DMS114 treated with DMSO at 0.1 percent for 48 hours (cell line): Measurements from ENCODE around the gene APC2.
"Not testable (repeated sequence)": the region's sequence is repeated elsewhere in the genome, so short reads cannot be mapped to it uniquely, and the experiment has no call there.

ENCODE experiments used
- DNase-seq: peaks from one replicate; lab custom pipeline; 2025; ENCODE audit not compliant: unreplicated experiment; lab: John Stamatoyannopoulos, UW

The APC2 gene

GRCh38 chr19:1507763-1508506, 58.0 kb downstream of the APC2 start:
- DNase-seq, result peak; percentile 60

- no peak for DNase-seq
Measured at GRCh38 chr19:1508507-1508856, 58.6 kb downstream of the APC2 start.

- DNase-seq, result no peak
Measured at GRCh38 chr19:1509602-1510441, 59.9 kb downstream of the APC2 start.

GRCh38 chr19:1510442-1510806, 60.5 kb downstream of the APC2 start:
- no peak for DNase-seq

GRCh38 chr19:1510807-1511206, 60.9 kb downstream of the APC2 start:
- DNase-seq, result no peak

GRCh38 chr19:1511318-1512317, 61.7 kb downstream of the APC2 start:
- DNase-seq, result no peak

GRCh38 chr19:1512671-1513498, 63.0 kb downstream of the APC2 start, which contains the start of gene ADAMTSL5:
Gene ADAMTSL5 (minus strand): TSS chr19:1513019. CDS start chr19:1510943, 2,076 bp downstream.
- DNase-seq, result no peak

- no peak for DNase-seq
Measured at GRCh38 chr19:1513499-1514294, 63.8 kb downstream of the APC2 start.

- no peak for DNase-seq
Measured at GRCh38 chr19:1514295-1514661, 64.4 kb downstream of the APC2 start.

- DNase-seq, result no peak
Measured at GRCh38 chr19:1514986-1515721, 65.2 kb downstream of the APC2 start.

- DNase-seq, result no peak
Measured at GRCh38 chr19:1516395-1516753, 66.5 kb downstream of the APC2 start.

- DNase-seq, result no peak
Measured at GRCh38 chr19:1518471-1518870, 68.5 kb downstream of the APC2 start.

- DNase-seq, result not testable (repeated sequence)
Measured at GRCh38 chr19:1519802-1520201, 69.9 kb downstream of the APC2 start.

- no peak for DNase-seq
Measured at GRCh38 chr19:1520203-1520780, 70.4 kb downstream of the APC2 start.

GRCh38 chr19:1521636-1522035, 71.7 kb downstream of the APC2 start:
- no peak for DNase-seq

GRCh38 chr19:1522061-1522460, 72.1 kb downstream of the APC2 start:
- no peak for DNase-seq

- DNase-seq, result no peak
Measured at GRCh38 chr19:1522838-1523237, 72.9 kb downstream of the APC2 start.
